Uterus (tissue), 2 donors: ENCODE measurements around the gene ACOT11.

Experiments
- POLR2A ChIP-seq, 2 donors: fragments of 450-650 bp; IDR thresholded peaks; one replicate each; pipeline ENCODE4 v1.6.1; 2016; ENCODE audit warnings: antibody characterized with exemption in 2 of 2, mild to moderate bottlenecking in 1 of 2, moderate library complexity in 1 of 2
- TF ChIP-seq, protein P1 (sequence below), 4 experiments: fragments of 200-600 bp in 2 of 4; fragments of 450-650 bp in 2 of 4; sonication (generic) in 2 of 4; IDR thresholded peaks; one replicate each; pipeline ENCODE4 v1.5.1; 2016 to 2019; ENCODE audit warnings: antibody characterized with exemption in 4 of 4, mild to moderate bottlenecking in 2 of 4, moderate library complexity in 1 of 4

DNA sequence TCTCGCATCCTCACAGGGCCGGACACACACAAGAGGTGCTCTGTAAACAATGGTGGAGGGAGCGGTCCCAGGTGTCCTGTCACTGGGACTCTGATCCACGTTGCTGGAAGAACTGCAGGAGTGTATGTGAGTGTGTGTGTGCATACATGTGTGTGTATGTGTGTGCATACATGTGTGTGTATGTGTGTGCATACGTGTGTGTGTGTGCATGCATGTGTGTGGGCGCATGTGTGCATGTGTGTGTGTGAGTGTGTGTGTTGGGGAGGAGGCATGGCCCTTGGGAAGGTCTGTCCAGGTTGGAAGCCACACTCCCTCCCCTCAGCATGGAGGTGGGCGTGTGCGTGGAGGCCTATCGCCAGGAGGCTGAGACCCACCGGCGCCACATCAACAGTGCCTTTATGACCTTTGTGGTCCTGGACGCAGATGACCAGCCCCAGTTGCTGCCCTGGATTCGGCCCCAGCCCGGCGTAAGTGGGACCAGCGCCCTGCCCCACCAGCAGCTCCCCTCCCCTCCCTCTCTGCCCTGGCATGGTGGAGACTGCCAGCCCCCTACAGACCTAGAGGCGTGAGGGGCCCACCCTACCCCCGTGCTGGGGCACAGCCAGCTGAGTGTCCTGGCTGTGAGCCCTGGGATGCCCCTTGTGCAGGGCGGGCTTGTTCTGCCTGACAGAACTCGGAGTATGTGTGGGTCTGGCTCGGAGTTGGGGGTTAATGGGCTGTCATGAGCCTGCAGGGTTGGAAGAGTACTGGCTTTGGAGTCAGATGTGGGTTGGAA is 53.1 kb downstream of the ACOT11 start:
- TF ChIP-seq, protein P1, sequence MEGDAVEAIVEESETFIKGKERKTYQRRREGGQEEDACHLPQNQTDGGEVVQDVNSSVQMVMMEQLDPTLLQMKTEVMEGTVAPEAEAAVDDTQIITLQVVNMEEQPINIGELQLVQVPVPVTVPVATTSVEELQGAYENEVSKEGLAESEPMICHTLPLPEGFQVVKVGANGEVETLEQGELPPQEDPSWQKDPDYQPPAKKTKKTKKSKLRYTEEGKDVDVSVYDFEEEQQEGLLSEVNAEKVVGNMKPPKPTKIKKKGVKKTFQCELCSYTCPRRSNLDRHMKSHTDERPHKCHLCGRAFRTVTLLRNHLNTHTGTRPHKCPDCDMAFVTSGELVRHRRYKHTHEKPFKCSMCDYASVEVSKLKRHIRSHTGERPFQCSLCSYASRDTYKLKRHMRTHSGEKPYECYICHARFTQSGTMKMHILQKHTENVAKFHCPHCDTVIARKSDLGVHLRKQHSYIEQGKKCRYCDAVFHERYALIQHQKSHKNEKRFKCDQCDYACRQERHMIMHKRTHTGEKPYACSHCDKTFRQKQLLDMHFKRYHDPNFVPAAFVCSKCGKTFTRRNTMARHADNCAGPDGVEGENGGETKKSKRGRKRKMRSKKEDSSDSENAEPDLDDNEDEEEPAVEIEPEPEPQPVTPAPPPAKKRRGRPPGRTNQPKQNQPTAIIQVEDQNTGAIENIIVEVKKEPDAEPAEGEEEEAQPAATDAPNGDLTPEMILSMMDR (IDR thresholded peaks at IDR 0.05), result no peak
- TF ChIP-seq POLR2A (IDR thresholded peaks at IDR 0.05), result no peak
